ENCODE measurements around the gene KCMF1.
"Not testable (repeated sequence)": the region's sequence is repeated elsewhere in the genome, so short reads cannot be mapped to it uniquely, and the experiment has no call there.

KCMF1 gene

GRCh38 chr2:84970868-84971509 is at the start of gene KCMF1:
Gene KCMF1 (plus strand): TSS chr2:84971161. CDS start chr2:84971452, 291 bp downstream.
- DNase-seq (ENCODE audit: low read depth in 2 of 2): peak; percentile 58 to 62

- no peak for DNase-seq (ENCODE audit: low read depth in 2 of 2)
These were observed 48.0 kb upstream of the KCMF1 start for GRCh38 chr2:84923009-84923408.

- DNase-seq (ENCODE audit: low read depth in 2 of 2): no peak
These were observed 46.5 kb upstream of the KCMF1 start for GRCh38 chr2:84924173-84925106.

GRCh38 chr2:84925336-84925723 is 45.6 kb upstream of the KCMF1 start:
- no peak for DNase-seq (ENCODE audit: low read depth in 2 of 2)

- peak; percentile 100 for DNase-seq (ENCODE audit: low read depth in 2 of 2)
These were observed 45.1 kb upstream of the KCMF1 start for GRCh38 chr2:84925724-84926376.

GRCh38 chr2:84927275-84927627 is 43.7 kb upstream of the KCMF1 start:
- no peak for DNase-seq (ENCODE audit: low read depth in 2 of 2)

GRCh38 chr2:84931384-84931821 is 39.6 kb upstream of the KCMF1 start:
- DNase-seq (ENCODE audit: low read depth in 2 of 2): no peak

GRCh38 chr2:84938194-84938879 is 32.6 kb upstream of the KCMF1 start:
- DNase-seq (ENCODE audit: low read depth in 2 of 2): no peak

GRCh38 chr2:84939426-84940087 is 31.4 kb upstream of the KCMF1 start:
- peak; percentile 50 to 56 for DNase-seq (ENCODE audit: low read depth in 2 of 2)

GRCh38 chr2:84940088-84940470 is 30.9 kb upstream of the KCMF1 start:
- no peak for DNase-seq (ENCODE audit: low read depth in 2 of 2)

GRCh38 chr2:84940831-84941412 is 30.0 kb upstream of the KCMF1 start:
- no peak for DNase-seq (ENCODE audit: low read depth in 2 of 2)

GRCh38 chr2:84942166-84942565 is 28.8 kb upstream of the KCMF1 start:
- no peak for DNase-seq (ENCODE audit: low read depth in 2 of 2)

GRCh38 chr2:84942964-84943421 is 28.0 kb upstream of the KCMF1 start:
- DNase-seq (ENCODE audit: low read depth in 2 of 2): no peak

GRCh38 chr2:84944295-84944909 is 26.6 kb upstream of the KCMF1 start:
- DNase-seq (ENCODE audit: low read depth in 2 of 2): no peak

GRCh38 chr2:84945838-84946203 is 25.1 kb upstream of the KCMF1 start:
- not testable (repeated sequence) for DNase-seq (ENCODE audit: low read depth in 2 of 2)

GRCh38 chr2:84946204-84947009 is 24.6 kb upstream of the KCMF1 start:
- DNase-seq (ENCODE audit: low read depth in 2 of 2): peak; percentile 56 to 58

- no peak for DNase-seq (ENCODE audit: low read depth in 2 of 2)
These were observed 23.9 kb upstream of the KCMF1 start for GRCh38 chr2:84947010-84947593.

- DNase-seq (ENCODE audit: low read depth in 2 of 2): no peak
These were observed 17.4 kb upstream of the KCMF1 start for GRCh38 chr2:84953535-84953934.

GRCh38 chr2:84954329-84954728 is 16.6 kb upstream of the KCMF1 start:
- no peak for DNase-seq (ENCODE audit: low read depth in 2 of 2)

Measured in activated CD4-positive, alpha-beta T cell treated with anti-CD3 and anti-CD28 coated beads for 24 hours (primary cell).